HG03108 (cell line): ENCODE data around the gene EID1.

Experiments
- ATAC-seq: cut with Tn5 transposase; IDR thresholded peaks from one replicate; pipeline ENCODE4 v1.9.1; 2021; ENCODE audit warnings: moderate library complexity; ENCODE audit not compliant: unreplicated experiment

The EID1 gene

GRCh38 chr15:48868536-48868935 lies 9.4 kb upstream of the EID1 start:
- ATAC-seq, result no peak

- no peak for ATAC-seq
Measured at GRCh38 chr15:48869966-48870365, 8.0 kb upstream of the EID1 start.

GRCh38 chr15:48871542-48871941 lies 6.4 kb upstream of the EID1 start:
- no peak for ATAC-seq

- ATAC-seq, result no peak
Measured at GRCh38 chr15:48872632-48873031, 5.3 kb upstream of the EID1 start.

GRCh38 chr15:48875241-48875960 lies 2.5 kb upstream of the EID1 start:
- ATAC-seq, result no peak

- ATAC-seq, result no peak
Measured at GRCh38 chr15:48876057-48876456, 1.9 kb upstream of the EID1 start.

- ATAC-seq, result no peak
Measured at GRCh38 chr15:48880070-48880634, 2.2 kb downstream of the EID1 start.

- no peak for ATAC-seq
Measured at GRCh38 chr15:48883699-48884098, 5.8 kb downstream of the EID1 start.

- ATAC-seq, result no peak
Measured at GRCh38 chr15:48887144-48887543, 9.2 kb downstream of the EID1 start.

- no peak for ATAC-seq
Measured at GRCh38 chr15:48888191-48888590, 10.3 kb downstream of the EID1 start.

- no peak for ATAC-seq
Measured at GRCh38 chr15:48888836-48889235, 10.9 kb downstream of the EID1 start.

- no peak for ATAC-seq
Measured at GRCh38 chr15:48889925-48890324, 12.0 kb downstream of the EID1 start.

GRCh38 chr15:48890375-48890972 lies 12.5 kb downstream of the EID1 start:
- ATAC-seq, result no peak

- no peak for ATAC-seq
Measured at GRCh38 chr15:48891232-48891765, 13.4 kb downstream of the EID1 start.

GRCh38 chr15:48893311-48893710 lies 15.4 kb downstream of the EID1 start:
- no peak for ATAC-seq

- ATAC-seq, result no peak
Measured at GRCh38 chr15:48896869-48897814, 19.2 kb downstream of the EID1 start.

- ATAC-seq, result no peak
Measured at GRCh38 chr15:48898032-48898431, 20.1 kb downstream of the EID1 start.

- ATAC-seq, result no peak
Measured at GRCh38 chr15:48898446-48898845, 20.5 kb downstream of the EID1 start.

GRCh38 chr15:48899793-48900192 lies 21.9 kb downstream of the EID1 start:
- no peak for ATAC-seq

- ATAC-seq, result no peak
Measured at GRCh38 chr15:48904758-48905157, 26.8 kb downstream of the EID1 start.

- no peak for ATAC-seq
Measured at GRCh38 chr15:48905216-48905615, 27.3 kb downstream of the EID1 start.
